Lower lobe of right lung (tissue), 2 donors: ENCODE data around the gene KCNQ1. TPM values are rescaled to one million over a fixed set of nuclear protein-coding genes. Genes with fewer than 3 reads are reported as not detected.
A peak's percentile ranks its signal among the peaks of the same experiment; 100 is the strongest.

ENCODE experiments used
- ATAC-seq, 2 donors: fragments of 200-7000 bp; cut with Tn5 transposase; one replicate each; pipeline ENCODE4 v1.9.1; 2020 to 2022; ENCODE audit warnings: mild to moderate bottlenecking in 2 of 2, moderate library complexity in 2 of 2
- DNase-seq: peaks from one replicate; pipeline ENCODE4 v3.0.0-alpha.2; 2020
- H3K27ac ChIP-seq: fragments of 200-600 bp; one replicate; pipeline ENCODE4 v1.8.0; 2022
- H3K27me3 ChIP-seq: fragments of 200-600 bp; one replicate; pipeline ENCODE4 v1.8.0; 2022; ENCODE audit warnings: low read depth
- H3K36me3 ChIP-seq: fragments of 200-600 bp; one replicate; pipeline ENCODE4 v1.8.0; 2022; ENCODE audit warnings: mild to moderate bottlenecking
- H3K4me1 ChIP-seq: fragments of 200-600 bp; one replicate; pipeline ENCODE4 v1.8.0; 2022
- H3K4me3 ChIP-seq: fragments of 200-600 bp; one replicate; pipeline ENCODE4 v1.8.0; 2022; ENCODE audit warnings: mild to moderate bottlenecking
- H3K9me3 ChIP-seq: fragments of 200-600 bp; one replicate; pipeline ENCODE4 v1.8.0; 2022
- CTCF ChIP-seq: fragments of 200-600 bp; IDR thresholded peaks from one replicate; pipeline ENCODE4 v1.8.0; 2022; ENCODE audit warnings: antibody characterized with exemption, mild to moderate bottlenecking
- intact Hi-C: fragments of 100-400 bp; cut with DNase I; formaldehyde crosslinking; loops from one replicate; pipeline ENCODE4 v1.11.0; 2022
- total RNA-seq: library from RNA; stranded (reverse); fragmentation: NEBNext Ultra II Directional; extraction: Animal tissue kit (Norgen Biotek cat#: 25700); gene quantifications from one replicate; pipeline ENCODE4 v1.2.1, GENCODE V29; 2021
- donor health status: DM: no; HTN: yes; CAD: no; lungs with severe emphysema.

The KCNQ1 gene
- total RNA-seq, 1 donor from 2014 or later, result 51.0 TPM

- Histone ChIP-seq H3K9me3 (no peaks in the 10 kb centered on the region), H3K4me1 (peaks cover 15% of the 10 kb centered on the region), H3K36me3 (no peaks in the 10 kb centered on the region), H3K4me3 (no peak overlapping the region), H3K27ac (no peak overlapping the region), H3K27me3 (no peaks in the 10 kb centered on the region)
- DNase-seq (no peak), ATAC-seq (no peak)
- no peak for TF ChIP-seq CTCF
- intact Hi-C loops, result no loop called here
These were observed 16.6 kb downstream of the KCNQ1 start for GRCh38 chr11:2461253-2461955.

- no peak for TF ChIP-seq CTCF
- no peaks in the 10 kb centered on the region for H3K27me3 ChIP-seq
- no peak for ATAC-seq
- peaks cover 21% of the 10 kb centered on the region for H3K4me1 ChIP-seq
- no peaks in the 10 kb centered on the region for H3K9me3 ChIP-seq
- intact Hi-C loops, result no loop called here
- DNase-seq, result no peak
- peak overlapping the region; percentile 75 for H3K27ac ChIP-seq
- no peak overlapping the region for H3K4me3 ChIP-seq
- no peaks in the 10 kb centered on the region for H3K36me3 ChIP-seq
These were observed 17.2 kb downstream of the KCNQ1 start for GRCh38 chr11:2461956-2462542.

GRCh38 chr11:2462543-2462985, 17.8 kb downstream of the KCNQ1 start:
- Histone ChIP-seq H3K9me3 (no peaks in the 10 kb centered on the region), H3K4me3 (no peak overlapping the region), H3K4me1 (peaks cover 22% of the 10 kb centered on the region), H3K27ac (peak overlapping the region; percentile 75), H3K36me3 (no peaks in the 10 kb centered on the region), H3K27me3 (no peaks in the 10 kb centered on the region)
- DNase-seq (no peak), ATAC-seq (peak in 1 of 2 donors; percentile 2)
- no peak for TF ChIP-seq CTCF
- intact Hi-C loops, result no loop called here

GRCh38 chr11:2462986-2463765, 18.4 kb downstream of the KCNQ1 start:
- intact Hi-C loops, result no loop called here
- peak; percentile 87 for DNase-seq
- no peak overlapping the region for H3K4me3 ChIP-seq
- no peaks in the 10 kb centered on the region for H3K9me3 ChIP-seq
- TF ChIP-seq CTCF, result no peak
- no peaks in the 10 kb centered on the region for H3K36me3 ChIP-seq
- peak; percentile 88 to 92 for ATAC-seq
- peak overlapping the region; percentile 75 for H3K27ac ChIP-seq
- H3K4me1 ChIP-seq, result peaks cover 22% of the 10 kb centered on the region
- no peaks in the 10 kb centered on the region for H3K27me3 ChIP-seq

- Histone ChIP-seq H3K9me3 (no peaks in the 10 kb centered on the region), H3K36me3 (no peaks in the 10 kb centered on the region), H3K27me3 (no peaks in the 10 kb centered on the region), H3K4me3 (no peak overlapping the region), H3K4me1 (peaks cover 22% of the 10 kb centered on the region), H3K27ac (peak overlapping the region; percentile 75)
- DNase-seq (no peak), ATAC-seq (peak; percentile 3 to 7)
- intact Hi-C loops, result no loop called here
- no peak for TF ChIP-seq CTCF
These were observed 19.0 kb downstream of the KCNQ1 start for GRCh38 chr11:2463766-2464277.
